H1 (cell line): ENCODE results near the gene ADCK1. TPM values are rescaled to one million over a fixed set of nuclear protein-coding genes. Genes with fewer than 3 reads are reported as not detected.

ENCODE experiments used
- CTCF ChIA-PET: fragments of 300-600 bp; sonication (Branson Sonifier 250); formaldehyde crosslinking; loops from one replicate; lab custom pipeline; 2021; ENCODE audit not compliant: partially characterized antibody; lab: Charles Lee
- POLR2A ChIA-PET: fragments of 300-600 bp; sonication (Branson Sonifier 250); formaldehyde crosslinking; loops from one replicate; lab custom pipeline; 2021; ENCODE audit warnings: inconsistent platforms; ENCODE audit not compliant: partially characterized antibody; lab: Charles Lee
- DNase-seq, 2 experiments: peaks; one replicate each; pipeline versions ENCODE4 v3.0.0 to v3.0.0-alpha.2; 2010 to 2022; ENCODE audit warnings: low spot score in 2 of 2, low read depth in 1 of 2, mixed read lengths in 1 of 2
- FAIRE-seq: peaks from 2 replicates; lab custom pipeline; 2011; peaks lifted over from hg19 to GRCh38; lab: Jason Lieb, UNC
- H2AFZ ChIP-seq: 2 replicates; pipeline ENCODE4 v1.8.1; 2012; ENCODE audit warnings: low read length, inconsistent platforms
- H2AK5ac ChIP-seq: 2 replicates; pipeline ENCODE4 v1.6.1; 2013; ENCODE audit warnings: low read depth, low read length
- H2BK120ac ChIP-seq: replicated peaks from 2 replicates; pipeline ENCODE3; 2013; ENCODE audit warnings: low read depth, low read length, inconsistent platforms
- H2BK12ac ChIP-seq: 2 replicates; pipeline ENCODE4 v1.6.1; 2013; ENCODE audit warnings: low read depth, low read length
- H2BK15ac ChIP-seq: 2 replicates; pipeline ENCODE4 v1.6.1; 2013; ENCODE audit warnings: low read length
- H2BK20ac ChIP-seq: 2 replicates; pipeline ENCODE4 v1.6.1; 2013; ENCODE audit warnings: low read length
- H2BK5ac ChIP-seq: 2 replicates; pipeline ENCODE4 v1.6.1; 2013; ENCODE audit warnings: low read depth, low read length
- H3K14ac ChIP-seq: 2 replicates; pipeline ENCODE4 v1.6.1; 2013; ENCODE audit warnings: inconsistent platforms; ENCODE audit not compliant: insufficient read length
- H3K18ac ChIP-seq: 2 replicates; pipeline ENCODE4 v1.6.1; 2013; ENCODE audit warnings: low read length; ENCODE audit errors: extremely low read depth
- H3K23ac ChIP-seq: 2 replicates; pipeline ENCODE4 v1.6.1; 2013; ENCODE audit warnings: inconsistent platforms; ENCODE audit not compliant: insufficient read length
- H3K23me2 ChIP-seq: 2 replicates; pipeline ENCODE4 v1.6.1; 2013; ENCODE audit warnings: low read depth, low read length
- H3K27ac ChIP-seq: 2 replicates; pipeline ENCODE4 v1.6.1; 2011; ENCODE audit warnings: low read depth, low read length, inconsistent platforms
- H3K27me3 ChIP-seq, 4 experiments: replicated peaks in 1 of 4; 1 replicate in 1 of 4; 2 replicates in 3 of 4; pipeline versions ENCODE4 v1.6.1 to v1.8.1; 2011 to 2013; ENCODE audit warnings: low read length in 3 of 4, mild to moderate bottlenecking in 3 of 4, inconsistent platforms in 2 of 4, mixed read lengths in 2 of 4, moderate library complexity in 1 of 4; ENCODE audit not compliant: control insufficient read depth in 3 of 4, insufficient read depth in 3 of 4; ENCODE audit errors: extremely low read depth in 1 of 4
- H3K36me3 ChIP-seq, 4 experiments: 2 replicates each; pipeline versions ENCODE4 v1.6.1 to v1.8.1; 2011 to 2013; ENCODE audit warnings: mild to moderate bottlenecking in 4 of 4, low read length in 3 of 4, moderate library complexity in 2 of 4, control low read depth in 1 of 4, inconsistent platforms in 1 of 4; ENCODE audit not compliant: insufficient read depth in 4 of 4, control insufficient read depth in 2 of 4
- H3K4ac ChIP-seq: replicated peaks from 2 replicates; pipeline ENCODE3; 2013; ENCODE audit warnings: low read length, low read depth, mixed read lengths, inconsistent platforms; ENCODE audit not compliant: insufficient read length
- H3K4me1 ChIP-seq, 4 experiments: replicated peaks in 1 of 4; 1 replicate in 1 of 4; 2 replicates in 3 of 4; pipeline versions ENCODE4 v1.6.1 to v1.8.1; 2011 to 2013; ENCODE audit warnings: low read length in 3 of 4, inconsistent platforms in 2 of 4, mixed read lengths in 1 of 4; ENCODE audit not compliant: insufficient read depth in 4 of 4, control insufficient read depth in 3 of 4
- H3K4me2 ChIP-seq, 2 experiments: 2 replicates each; pipeline versions ENCODE4 v1.6.1 to v1.8.1; 2011 to 2013; ENCODE audit warnings: low read depth in 2 of 2, low read length in 2 of 2, control low read depth in 1 of 2, inconsistent platforms in 1 of 2, mild to moderate bottlenecking in 1 of 2; ENCODE audit not compliant: insufficient read depth in 1 of 2
- H3K4me3 ChIP-seq, 4 experiments: fragments of 200-600, 300-600 bp in 1 of 4; sonication (generic), shearing (Covaris generic), sonication (Bioruptor Twin) in 1 of 4; 2 replicates each; pipeline versions ENCODE4 v1.5.1 to v1.8.1; 2011 to 2016; ENCODE audit warnings: low read length in 4 of 4, low read depth in 3 of 4, control low read depth in 2 of 4, inconsistent platforms in 2 of 4, mild to moderate bottlenecking in 2 of 4, mixed read lengths in 1 of 4, moderate library complexity in 1 of 4; ENCODE audit not compliant: insufficient read depth in 2 of 4; ENCODE audit errors: extremely low read depth in 1 of 4
- H3K56ac ChIP-seq: replicated peaks from 2 replicates; pipeline ENCODE3; 2013; ENCODE audit warnings: low read depth, mild to moderate bottlenecking, mixed read lengths, low read length, inconsistent platforms; ENCODE audit not compliant: insufficient read length
- H3K79me1 ChIP-seq: 2 replicates; pipeline ENCODE4 v1.6.1; 2013; ENCODE audit warnings: low read depth, low read length, control low read depth
- H3K79me2 ChIP-seq, 2 experiments: 2 replicates each; pipeline versions ENCODE4 v1.6.1 to v1.8.1; 2012 to 2013; ENCODE audit warnings: low read length in 2 of 2, mild to moderate bottlenecking in 2 of 2, inconsistent platforms in 1 of 2; ENCODE audit not compliant: insufficient read depth in 2 of 2, control insufficient read depth in 1 of 2
- H3K9ac ChIP-seq, 4 experiments: replicated peaks in 1 of 4; 1 replicate in 1 of 4; 2 replicates in 3 of 4; pipeline versions ENCODE4 v1.6.1 to v1.8.1; 2011 to 2013; ENCODE audit warnings: low read depth in 3 of 4, low read length in 3 of 4, control low read depth in 2 of 4, mild to moderate bottlenecking in 2 of 4, moderate library complexity in 2 of 4, inconsistent platforms in 1 of 4; ENCODE audit errors: extremely low read depth in 1 of 4
- H3K9me3 ChIP-seq, 2 experiments: 2 replicates each; pipeline versions ENCODE4 v1.6.1 to v1.8.1; 2012 to 2013; ENCODE audit warnings: mild to moderate bottlenecking in 2 of 2, moderate library complexity in 2 of 2, control low read depth in 1 of 2, inconsistent platforms in 1 of 2, low read depth in 1 of 2, low read length in 1 of 2, mixed read lengths in 1 of 2; ENCODE audit not compliant: insufficient read depth in 2 of 2
- H4K20me1 ChIP-seq, 2 experiments: replicated peaks in 1 of 2; 2 replicates each; pipeline versions ENCODE3 to v1.8.1; 2011 to 2013; ENCODE audit warnings: inconsistent platforms in 2 of 2, low read length in 2 of 2, mild to moderate bottlenecking in 1 of 2; ENCODE audit not compliant: insufficient read depth in 2 of 2, control insufficient read depth in 1 of 2
- H4K5ac ChIP-seq: 2 replicates; pipeline ENCODE4 v1.6.1; 2013; ENCODE audit warnings: low read length, low read depth, mixed read lengths, inconsistent platforms; ENCODE audit not compliant: insufficient read length
- H4K8ac ChIP-seq: 2 replicates; pipeline ENCODE4 v1.8.0; 2013; ENCODE audit warnings: mild to moderate bottlenecking, moderate library complexity, low read length, inconsistent platforms; ENCODE audit not compliant: insufficient read depth; ENCODE audit errors: extremely low read depth
- H4K91ac ChIP-seq: replicated peaks from 2 replicates; pipeline ENCODE3; 2013; ENCODE audit warnings: low read length, mixed read lengths, inconsistent platforms; ENCODE audit not compliant: insufficient read length
- CEBPB ChIP-seq: IDR thresholded peaks from 2 replicates; pipeline ENCODE4 v1.6.1; 2012; ENCODE audit warnings: low read depth, low read length
- SP2 ChIP-seq: IDR thresholded peaks from 2 replicates; pipeline ENCODE4 v1.6.1; 2012; ENCODE audit warnings: mild to moderate bottlenecking, low read length, inconsistent platforms
- WGBS, 2 experiments: shearing (Covaris generic) in 1 of 2; methylation state at CpG; one replicate each; pipeline versions ENCODE4 v1.1.6 to v1.1.7; 2013 to 2015; ENCODE audit warnings: low lambda C conversion rate in 2 of 2, mixed read lengths in 2 of 2, inconsistent platforms in 1 of 2, low coverage in 1 of 2, missing lambda C conversion rate in 1 of 2; ENCODE audit not compliant: insufficient replicate concordance in 2 of 2, insufficient coverage in 1 of 2, insufficient read length in 1 of 2; ENCODE audit errors: extremely low coverage in 1 of 2, missing lambda C conversion rate in 1 of 2; 5-methylcytosine and 5-hydroxymethylcytosine counted together
- polyA plus RNA-seq, 7 experiments: library from polyadenylated mRNA; depleted of rRNA in 3 of 7; stranded (reverse) in 5 of 7; unstranded in 2 of 7; fragments of >200 nt in 5 of 7; fragments of 200-250 nt in 2 of 7; gene quantifications; 1 replicate in 5 of 7; 2 replicates in 1 of 7; 4 replicates in 1 of 7; pipeline versions ENCODE4 v1.2.1 to v1.2.3, GENCODE V29; 2011 to 2013; ENCODE audit warnings: missing spikeins in 2 of 7, mixed read lengths in 2 of 7
- total RNA-seq: library from RNA; stranded (reverse); fragmentation: NEBNext Ultra II Directional; extraction: Animal tissue kit (Norgen Biotek cat#: 25700); gene quantifications from 2 replicates; pipeline ENCODE4 v1.2.1, GENCODE V29; 2021

ADCK1 gene
- total and polyA plus RNA-seq, 2 of the 8 experiments (the other 6 are each of a cell fraction or from before 2014, with no cell fraction given) = 11.0 to 16.8 TPM

DNA sequence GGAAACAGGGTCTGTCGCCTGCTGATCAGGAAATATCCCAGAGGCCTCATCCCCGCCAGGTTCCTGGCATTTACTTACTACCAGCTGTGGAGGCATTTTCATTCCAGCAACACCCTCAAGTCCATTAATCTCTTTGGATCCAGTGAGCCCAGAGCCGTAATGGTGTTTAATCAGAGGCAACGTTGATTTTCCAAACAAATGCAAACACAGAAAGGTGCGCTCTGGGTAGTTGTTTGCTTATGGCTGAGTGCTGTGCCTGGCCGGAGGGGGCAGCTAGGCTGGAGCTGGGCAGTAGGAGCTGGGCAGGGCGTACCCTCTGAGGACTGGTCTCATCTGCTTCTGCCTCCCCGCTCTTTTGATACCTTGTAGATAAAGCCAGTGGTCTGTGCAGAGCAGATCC lies 110.6 kb downstream of the ADCK1 start:
- Histone ChIP-seq H3K4ac (no peak overlapping the region), H3K4me1 (peaks cover 0 to 6% (median 1%) of the 10 kb centered on the region in 4 experiments; a peak in 2 of 7 replicates), H3K9me3 (no peaks in the 10 kb centered on the region), H2AK5ac (no peak overlapping the region), H3K36me3 (no peaks in the 10 kb centered on the region), H4K8ac (no peak overlapping the region), H3K23me2 (no peaks in the 10 kb centered on the region), H3K4me3 (no peak overlapping the region), H4K5ac (no peak overlapping the region), H3K9ac (no peak overlapping the region), H2BK12ac (no peak overlapping the region), H3K79me1 (no peaks in the 10 kb centered on the region), H2BK120ac (no peak overlapping the region), H3K56ac (no peak overlapping the region), H2BK20ac (no peak overlapping the region), H3K23ac (no peak overlapping the region), H4K20me1 (no peaks in the 10 kb centered on the region), H3K4me2 (no peak overlapping the region), H3K18ac (no peak overlapping the region), H2AFZ (no peak overlapping the region), H3K27ac (no peak overlapping the region), H4K91ac (no peak overlapping the region), H2BK5ac (no peak overlapping the region), H2BK15ac (no peak overlapping the region), H3K14ac (no peak overlapping the region), H3K79me2 (no peaks in the 10 kb centered on the region), H3K27me3 (no peaks in the 10 kb centered on the region)
- POLR2A ChIA-PET = no interaction called here
- CTCF ChIA-PET = no interaction called here
- no peak for FAIRE-seq
- DNase-seq = no peak
- WGBS, 2 experiments = 80% methylated on average over 8 of the region's 8 CpGs; no CpG with 5 or more reads in 1 of the 2 experiments
- TF ChIP-seq SP2 (no peak), CEBPB (no peak)
